Esophagus muscularis mucosa (tissue), 4 donors: ENCODE measurements around the gene SUN1. TPM values are rescaled to one million over a fixed set of nuclear protein-coding genes. Genes with fewer than 3 reads are reported as not detected.

ENCODE experiments used
- DNase-seq: peaks from one replicate; pipeline ENCODE4 v3.0.0-alpha.2; 2017; ENCODE audit errors: extremely low spot score
- H3K27ac ChIP-seq, 4 donors: fragments of 200-600 bp; sonication (generic); replicated peaks in 1 of 4; 1 replicate in 3 of 4; 2 replicates in 1 of 4; pipeline ENCODE4 v1.5.1; 2016 to 2019; ENCODE audit warnings: mild to moderate bottlenecking in 1 of 4
- H3K27me3 ChIP-seq, 4 donors: fragments of 200-600 bp; sonication (generic); one replicate each; pipeline versions ENCODE4 v1.5.1 to v1.6.0; 2016 to 2019
- H3K36me3 ChIP-seq, 4 donors: fragments of 200-600 bp; sonication (generic); one replicate each; pipeline ENCODE4 v1.5.1; 2016 to 2019
- H3K4me1 ChIP-seq, 4 donors: fragments of 200-600 bp; sonication (generic); one replicate each; pipeline ENCODE4 v1.5.1; 2016 to 2019
- H3K4me3 ChIP-seq, 4 donors: fragments of 200-600 bp; sonication (generic); 1 replicate in 2 of 4; 2 replicates in 2 of 4; pipeline ENCODE4 v1.5.1; 2016 to 2019; ENCODE audit warnings: mild to moderate bottlenecking in 4 of 4, moderate library complexity in 1 of 4
- H3K9me3 ChIP-seq, 4 donors: fragments of 200-600 bp; sonication (generic); 1 replicate in 3 of 4; 2 replicates in 1 of 4; pipeline ENCODE4 v1.5.1; 2016 to 2019
- EP300 ChIP-seq: sonication (generic); formaldehyde crosslinking; IDR thresholded peaks from one replicate; pipeline ENCODE4 v1.6.1; 2017; ENCODE audit warnings: antibody characterized with exemption
- POLR2A ChIP-seq: fragments of 450-650 bp; IDR thresholded peaks from one replicate; pipeline ENCODE4 v1.6.1; 2017; ENCODE audit warnings: antibody characterized with exemption, moderate library complexity, mild to moderate bottlenecking, low read depth
- POLR2AphosphoS5 ChIP-seq, 2 donors: sonication (generic); formaldehyde crosslinking; IDR thresholded peaks; one replicate each; pipeline ENCODE4 v1.6.1; 2017; ENCODE audit warnings: antibody characterized with exemption in 2 of 2
- WGBS: methylation state at CpG from one replicate; pipeline ENCODE4 v1.1.5; 2018; 5-methylcytosine and 5-hydroxymethylcytosine counted together
- intact Hi-C: fragments of 100-400 bp; cut with DNase I; formaldehyde crosslinking; loops from one replicate; pipeline ENCODE4 v1.15.1; 2023
- total RNA-seq, 4 donors: library from RNA; depleted of rRNA; stranded (reverse); fragments of >200 nt; gene quantifications; one replicate each; pipeline versions ENCODE4 v1.1.0 to v1.2.1, GENCODE V29; 2016
- TF ChIP-seq, protein P1 (sequence below), 3 experiments: fragments of 200-600 bp in 2 of 3; fragments of 450-650 bp in 1 of 3; sonication (generic) in 2 of 3; IDR thresholded peaks; one replicate each; pipeline ENCODE4 v1.5.1; 2017 to 2019; ENCODE audit warnings: antibody characterized with exemption in 3 of 3, mild to moderate bottlenecking in 2 of 3, moderate library complexity in 1 of 3

SUN1 gene
- total RNA-seq, 4 donors from 2014 or later: 132 to 149 (median 147) TPM

DNA sequence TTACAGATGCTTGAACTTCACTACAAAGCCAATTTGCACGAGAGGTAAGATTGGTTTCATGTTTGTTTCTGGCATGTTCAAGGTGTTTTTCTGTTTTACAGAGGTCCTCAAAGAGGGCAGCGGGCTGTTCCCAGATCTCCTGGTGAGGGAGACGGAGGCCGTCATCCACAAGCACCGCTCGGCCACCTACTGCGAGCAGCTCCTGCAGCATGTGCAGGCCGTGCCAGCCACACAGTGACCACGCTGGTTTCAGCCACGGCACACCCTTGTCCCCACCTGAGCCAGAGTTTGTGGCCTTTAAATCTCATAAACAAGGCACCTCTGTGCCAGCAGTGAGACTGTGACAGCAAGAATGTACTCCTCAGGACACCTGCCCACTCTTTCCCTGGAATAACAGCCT, 46.9 kb upstream of the SUN1 start:
- 100% methylated on average over 2 of the region's 10 CpGs for WGBS
- no peak for TF ChIP-seq POLR2AphosphoS5 (IDR thresholded peaks at IDR 0.05)
- no peak for TF ChIP-seq POLR2A
- TF ChIP-seq, protein P1, sequence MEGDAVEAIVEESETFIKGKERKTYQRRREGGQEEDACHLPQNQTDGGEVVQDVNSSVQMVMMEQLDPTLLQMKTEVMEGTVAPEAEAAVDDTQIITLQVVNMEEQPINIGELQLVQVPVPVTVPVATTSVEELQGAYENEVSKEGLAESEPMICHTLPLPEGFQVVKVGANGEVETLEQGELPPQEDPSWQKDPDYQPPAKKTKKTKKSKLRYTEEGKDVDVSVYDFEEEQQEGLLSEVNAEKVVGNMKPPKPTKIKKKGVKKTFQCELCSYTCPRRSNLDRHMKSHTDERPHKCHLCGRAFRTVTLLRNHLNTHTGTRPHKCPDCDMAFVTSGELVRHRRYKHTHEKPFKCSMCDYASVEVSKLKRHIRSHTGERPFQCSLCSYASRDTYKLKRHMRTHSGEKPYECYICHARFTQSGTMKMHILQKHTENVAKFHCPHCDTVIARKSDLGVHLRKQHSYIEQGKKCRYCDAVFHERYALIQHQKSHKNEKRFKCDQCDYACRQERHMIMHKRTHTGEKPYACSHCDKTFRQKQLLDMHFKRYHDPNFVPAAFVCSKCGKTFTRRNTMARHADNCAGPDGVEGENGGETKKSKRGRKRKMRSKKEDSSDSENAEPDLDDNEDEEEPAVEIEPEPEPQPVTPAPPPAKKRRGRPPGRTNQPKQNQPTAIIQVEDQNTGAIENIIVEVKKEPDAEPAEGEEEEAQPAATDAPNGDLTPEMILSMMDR (IDR thresholded peaks at IDR 0.05): no peak
- TF ChIP-seq EP300: no peak

DNA sequence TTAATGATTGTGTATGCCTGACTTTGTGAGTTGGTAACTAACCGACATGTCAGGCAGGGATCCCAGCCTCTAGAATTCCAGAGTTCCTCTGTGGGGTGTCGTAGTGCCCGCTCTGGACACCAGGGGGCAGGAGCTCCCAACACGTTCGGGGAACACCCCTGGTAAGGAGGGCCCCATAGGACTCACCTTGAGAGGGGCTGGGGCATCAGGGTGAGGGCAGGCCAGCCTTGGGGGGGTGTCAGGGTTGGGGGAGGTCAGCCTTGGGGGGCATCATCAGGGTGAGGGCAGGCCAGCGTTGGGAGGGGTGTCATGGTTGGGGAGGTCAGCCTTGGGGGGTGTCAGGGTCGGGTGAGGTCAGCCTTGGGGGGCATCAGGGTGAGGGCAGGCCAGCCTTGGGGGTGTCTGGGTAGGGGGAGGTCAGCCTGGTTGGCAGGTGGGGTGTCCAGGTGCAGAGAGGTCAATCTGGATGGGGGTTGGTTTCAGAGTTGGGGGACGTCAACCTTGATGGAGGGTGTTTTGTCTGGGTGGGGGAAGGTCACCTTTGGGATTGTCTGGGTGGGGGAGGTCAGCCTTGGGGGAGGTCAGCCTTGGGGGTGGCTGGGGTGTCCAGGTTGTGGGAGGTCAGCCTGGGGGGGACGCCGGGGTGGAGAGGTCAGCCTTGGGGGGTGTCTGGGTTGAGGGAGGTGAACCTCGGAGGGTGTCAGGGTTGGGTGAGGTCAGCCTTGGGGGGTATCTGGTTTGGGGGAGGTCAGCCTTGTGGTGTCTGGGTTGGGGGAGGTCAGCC, 45.6 kb upstream of the SUN1 start:
- H3K36me3 ChIP-seq: peaks cover 0 to 42% (median 36%) of the 10 kb centered on the region in 4 donors
- H3K4me1 ChIP-seq: peaks cover 11 to 32% (median 15%) of the 10 kb centered on the region in 4 donors
- H3K9me3 ChIP-seq: no peaks in the 10 kb centered on the region
- DNase-seq: no peak
- WGBS: 37% methylated on average over 9 of the region's 11 CpGs
- H3K27me3 ChIP-seq: no peaks in the 10 kb centered on the region
- intact Hi-C loops: loop anchor here (2.0 to 10.0 kb wide), 2 partner anchors 48 to 86 kb away; partner anchors contain the start of gene SUN1
- no peak for TF ChIP-seq POLR2A
- no peak for TF ChIP-seq EP300
- peak; percentile 38 to 55 for TF ChIP-seq POLR2AphosphoS5 (IDR thresholded peaks at IDR 0.05)
- TF ChIP-seq, protein P1 (IDR thresholded peaks at IDR 0.05): peak; percentile 93 to 98 (median 94)
- H3K27ac ChIP-seq: peak overlapping the region in 1 of 4 donors; percentile 62
- no peak overlapping the region for H3K4me3 ChIP-seq

More for the DNA sequence above, 46.9 kb upstream of the SUN1 start:
- H3K36me3 ChIP-seq: peaks cover 0 to 44% (median 36%) of the 10 kb centered on the region in 4 donors
- H3K4me1 ChIP-seq: peaks cover 15 to 40% (median 21%) of the 10 kb centered on the region in 4 donors
- no peak overlapping the region for H3K4me3 ChIP-seq
- H3K27me3 ChIP-seq: no peaks in the 10 kb centered on the region
- DNase-seq: no peak
- no peaks in the 10 kb centered on the region for H3K9me3 ChIP-seq
- intact Hi-C loops: loop anchor here (10.0 kb wide), 1 partner anchor 49 kb away; the partner anchor contains the start of gene SUN1
- H3K27ac ChIP-seq: peak overlapping the region in 2 of 4 donors; percentile 9 to 26

DNA sequence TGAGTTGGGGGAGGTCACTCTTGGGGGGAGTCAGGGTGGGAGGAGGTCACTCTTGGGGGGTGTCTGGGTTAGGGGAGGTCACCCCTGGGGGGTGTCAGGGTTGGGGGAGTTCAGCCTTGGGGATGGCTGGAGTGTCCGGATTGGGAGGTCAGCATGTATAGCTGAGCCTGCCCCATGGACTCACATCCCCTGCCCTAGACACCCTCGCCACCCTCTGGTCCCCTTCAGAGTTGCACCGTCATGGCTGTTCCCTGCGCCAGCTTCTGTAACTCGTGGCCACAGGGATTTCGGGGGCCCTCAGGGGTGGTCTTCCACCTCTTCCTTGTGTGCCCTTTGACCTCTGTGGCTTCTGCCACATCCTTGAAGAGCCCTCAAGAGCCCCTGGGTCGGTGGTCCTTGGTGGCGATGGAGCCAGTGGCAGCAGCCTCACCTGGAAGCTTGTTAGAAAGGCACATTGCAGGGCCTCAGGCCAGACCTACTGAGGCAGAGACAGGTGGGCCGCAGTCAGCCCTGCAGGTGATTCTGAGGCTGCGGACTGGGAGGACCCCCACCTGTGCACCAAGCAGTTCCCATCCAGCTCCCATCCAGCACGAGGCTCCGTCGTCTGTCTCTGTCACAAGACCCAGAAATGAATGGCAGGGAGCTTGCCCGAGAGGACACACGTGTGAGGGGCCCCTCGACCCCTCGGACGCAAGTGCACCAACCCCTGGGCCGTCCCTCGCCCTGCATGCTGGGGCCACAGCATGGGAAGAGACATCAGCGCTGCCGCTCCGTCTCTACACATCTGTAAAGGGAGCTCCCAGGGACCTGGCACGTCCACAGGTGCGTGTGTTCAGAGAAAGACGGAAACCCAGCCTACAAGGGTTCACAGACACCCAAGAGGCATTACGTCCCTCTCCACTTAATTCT, 44.7 kb upstream of the SUN1 start:
- DNase-seq: no peak
- Histone ChIP-seq H3K4me1 (peaks cover 8 to 26% (median 10%) of the 10 kb centered on the region in 4 donors), H3K4me3 (no peak overlapping the region), H3K27ac (no peak overlapping the region), H3K27me3 (no peaks in the 10 kb centered on the region), H3K36me3 (peaks cover 0 to 33% (median 31%) of the 10 kb centered on the region in 4 donors), H3K9me3 (no peaks in the 10 kb centered on the region)
- no peak for TF ChIP-seq POLR2A
- TF ChIP-seq, protein P1 (IDR thresholded peaks at IDR 0.05): no peak
- TF ChIP-seq POLR2AphosphoS5 (IDR thresholded peaks at IDR 0.05): no peak
- no peak for TF ChIP-seq EP300
- 95% methylated on average over 12 of the region's 27 CpGs for WGBS
- intact Hi-C loops: loop anchor here (2.0 to 10.0 kb wide), 2 partner anchors 47 to 85 kb away; partner anchors contain the start of gene SUN1

DNA sequence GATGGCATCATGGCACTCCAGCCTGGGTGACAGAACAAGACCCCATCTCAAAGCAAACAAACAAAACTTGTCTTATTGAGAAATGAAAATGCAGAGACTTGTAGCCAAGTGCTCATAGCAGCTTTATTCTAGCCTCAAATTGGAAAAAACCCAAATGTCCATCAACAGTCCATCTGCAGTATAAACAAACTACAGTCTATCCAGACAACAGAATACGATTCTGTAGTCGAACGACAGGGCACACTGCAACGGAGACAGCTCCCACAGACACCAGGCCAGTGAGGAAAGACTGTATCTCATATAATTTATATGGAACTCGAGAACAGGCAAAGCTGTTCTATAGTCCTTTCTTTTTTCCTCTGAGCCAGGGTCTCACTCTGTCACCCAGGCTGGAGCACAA, 40.8 kb upstream of the SUN1 start:
- no peak overlapping the region for H3K4me3 ChIP-seq
- H3K4me1 ChIP-seq: peaks cover 2 to 19% (median 9%) of the 10 kb centered on the region in 4 donors
- intact Hi-C loops: no loop called here
- H3K9me3 ChIP-seq: no peaks in the 10 kb centered on the region
- 52% methylated on average over 5 of the region's 5 CpGs for WGBS
- TF ChIP-seq, protein P1 (IDR thresholded peaks at IDR 0.05): no peak
- TF ChIP-seq EP300: no peak
- TF ChIP-seq POLR2AphosphoS5 (IDR thresholded peaks at IDR 0.05): no peak
- TF ChIP-seq POLR2A: no peak
- no peak overlapping the region for H3K27ac ChIP-seq
- no peaks in the 10 kb centered on the region for H3K36me3 ChIP-seq
- no peaks in the 10 kb centered on the region for H3K27me3 ChIP-seq
- no peak for DNase-seq
